ENCODE results near the gene NPAS3.

NPAS3 gene

DNA sequence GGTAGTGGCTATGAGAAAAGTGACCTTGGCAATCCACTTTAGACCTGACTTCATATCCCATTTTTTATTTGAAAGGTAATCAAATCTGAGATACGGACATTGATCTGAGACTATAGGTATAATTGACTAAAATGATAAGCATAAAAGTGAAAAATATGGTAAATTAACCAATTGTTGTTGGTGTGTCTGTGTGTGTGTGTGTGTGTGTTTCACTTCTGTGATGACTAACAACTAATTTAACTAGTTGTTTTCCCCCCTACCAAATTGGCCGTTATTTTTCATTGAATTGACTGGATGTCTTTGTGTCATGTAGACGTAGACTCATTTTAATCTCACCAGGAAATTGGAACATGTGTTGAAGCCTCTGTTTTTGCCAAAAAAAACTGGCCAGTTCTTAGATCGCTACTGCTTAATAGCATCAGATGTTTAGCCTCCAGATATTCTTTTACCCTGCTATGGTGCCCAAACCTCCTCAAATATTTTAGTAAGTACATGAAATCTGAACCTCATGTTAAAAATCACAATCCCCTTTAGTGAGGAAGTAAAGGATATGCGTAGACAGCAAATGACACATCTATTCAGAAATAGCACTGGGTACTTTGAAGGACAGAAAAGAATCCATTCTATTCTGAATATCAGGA lies 617.2 kb downstream of the NPAS3 start:
- no peak for DNase-seq (ENCODE audit: low read depth in 2 of 2)

GRCh38 chr14:33556382-33557121 lies 617.9 kb downstream of the NPAS3 start:
- DNase-seq (ENCODE audit: low read depth in 2 of 2) = no peak

- DNase-seq (ENCODE audit: low read depth in 2 of 2) = no peak
These were observed 622.2 kb downstream of the NPAS3 start for GRCh38 chr14:33560718-33561431.

- no peak for DNase-seq (ENCODE audit: low read depth in 2 of 2)
These were observed 623.0 kb downstream of the NPAS3 start for GRCh38 chr14:33561488-33562175.

- no peak for DNase-seq (ENCODE audit: low read depth in 2 of 2)
These were observed 624.7 kb downstream of the NPAS3 start for GRCh38 chr14:33563191-33563900.

DNA sequence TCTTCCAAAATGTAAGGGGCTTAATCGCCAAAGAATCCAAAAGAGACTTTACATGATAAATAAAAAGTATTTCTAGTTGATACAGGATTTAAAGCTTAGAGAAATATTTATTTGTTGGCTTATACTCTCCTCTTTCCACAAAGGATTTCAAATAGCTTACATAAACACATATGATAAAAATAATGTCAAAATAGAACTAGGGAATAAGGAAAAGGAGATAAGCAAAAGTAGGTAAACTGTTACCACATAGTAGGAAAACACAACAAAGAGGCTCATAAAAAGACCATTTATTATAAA lies 625.2 kb downstream of the NPAS3 start:
- no peak for DNase-seq (ENCODE audit: low read depth in 2 of 2)

DNA sequence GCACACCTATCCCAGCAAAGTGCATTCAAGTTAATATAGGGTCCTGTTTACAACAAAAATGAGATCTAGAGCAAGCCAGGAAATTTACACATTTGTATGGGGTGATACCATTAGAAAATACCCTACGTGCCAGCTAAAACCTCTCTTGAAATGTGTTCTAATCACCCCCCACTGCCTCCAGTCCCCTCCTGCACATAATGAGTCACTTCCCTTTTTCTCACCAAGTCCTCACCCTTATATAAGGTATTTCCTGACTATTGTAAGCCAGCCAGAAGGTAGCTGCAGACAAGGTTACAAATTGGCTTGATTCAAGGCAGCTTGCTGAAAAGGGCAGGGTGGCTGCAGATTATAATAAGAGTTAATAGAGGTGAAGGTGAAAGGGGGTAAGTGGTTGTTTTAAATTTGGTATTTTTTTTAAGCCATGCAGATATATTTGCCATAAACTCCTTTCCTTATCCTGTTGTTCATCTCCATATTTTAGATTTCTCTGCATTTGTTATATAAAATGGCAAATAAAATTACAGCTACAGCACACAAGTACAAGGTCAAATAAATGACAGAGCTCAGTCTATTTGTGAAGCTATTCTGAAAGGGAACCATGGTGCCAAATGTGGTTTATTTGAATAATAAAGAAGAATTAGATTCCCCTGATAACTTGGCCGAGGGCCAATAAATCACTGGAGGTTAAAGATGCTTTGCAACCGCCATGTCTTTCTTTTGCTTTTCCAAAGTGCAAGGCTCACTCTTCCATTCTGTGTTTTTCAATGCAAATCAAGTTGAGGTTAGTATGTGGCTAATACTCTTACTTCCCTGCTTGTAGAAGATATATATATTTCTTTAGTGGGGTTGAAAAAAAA lies 626.3 kb downstream of the NPAS3 start:
- no peak for DNase-seq (ENCODE audit: low read depth in 2 of 2)

- no peak for DNase-seq (ENCODE audit: low read depth in 2 of 2)
These were observed 627.4 kb downstream of the NPAS3 start for GRCh38 chr14:33566082-33566481.

DNA sequence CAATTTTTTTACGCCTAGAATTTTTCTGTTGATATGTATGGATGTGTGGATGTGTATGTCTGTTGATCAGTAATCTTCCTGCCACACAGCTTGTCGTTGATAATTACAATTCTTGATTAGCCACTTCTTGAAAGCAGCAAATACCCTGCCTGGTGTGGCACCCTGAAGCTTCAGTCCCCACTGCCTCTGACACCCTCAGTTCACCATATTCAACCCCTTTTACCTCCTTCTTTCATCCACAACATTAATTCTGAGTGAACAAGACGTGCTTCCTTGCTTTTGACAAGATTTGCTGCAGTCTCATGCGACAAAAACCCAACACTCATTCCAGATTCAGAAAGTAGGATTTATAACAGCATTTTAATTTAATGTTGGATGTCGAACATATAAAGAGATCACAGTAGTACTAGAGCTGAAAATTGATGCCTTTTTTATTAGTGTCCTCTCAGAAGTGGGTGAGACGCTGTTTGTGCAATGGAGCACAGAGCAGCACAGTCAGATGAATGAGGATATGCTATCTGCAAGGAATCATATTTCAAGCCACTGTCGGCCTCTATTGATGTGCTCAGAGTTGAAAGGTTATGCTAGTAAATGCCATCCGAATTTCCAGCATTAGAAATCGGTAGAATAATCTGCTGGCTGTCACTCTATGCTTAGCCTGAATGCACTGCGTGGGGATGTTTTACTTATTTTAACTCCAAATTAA lies 628.5 kb downstream of the NPAS3 start:
- DNase-seq (ENCODE audit: low read depth in 2 of 2) = no peak

DNA sequence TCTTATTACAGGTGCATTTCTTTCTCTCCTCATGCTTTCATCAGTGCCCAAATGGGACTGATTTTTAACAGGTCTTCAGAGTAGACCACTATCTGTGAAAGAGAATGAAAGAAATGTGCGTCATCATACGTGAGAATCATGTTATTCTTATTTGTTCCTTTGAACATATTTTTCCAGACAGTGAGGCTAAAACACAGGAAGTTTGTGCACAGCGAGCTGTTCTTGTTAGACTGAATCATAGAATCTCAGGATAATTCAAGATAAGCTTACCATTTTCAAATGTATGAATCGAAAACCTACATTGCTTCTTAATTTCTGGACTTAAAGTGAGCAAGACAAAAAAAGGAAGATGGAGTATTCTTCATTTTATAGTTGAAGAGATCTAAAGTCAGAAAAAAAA lies 629.1 kb downstream of the NPAS3 start:
- DNase-seq (ENCODE audit: low read depth in 2 of 2) = no peak

DNA sequence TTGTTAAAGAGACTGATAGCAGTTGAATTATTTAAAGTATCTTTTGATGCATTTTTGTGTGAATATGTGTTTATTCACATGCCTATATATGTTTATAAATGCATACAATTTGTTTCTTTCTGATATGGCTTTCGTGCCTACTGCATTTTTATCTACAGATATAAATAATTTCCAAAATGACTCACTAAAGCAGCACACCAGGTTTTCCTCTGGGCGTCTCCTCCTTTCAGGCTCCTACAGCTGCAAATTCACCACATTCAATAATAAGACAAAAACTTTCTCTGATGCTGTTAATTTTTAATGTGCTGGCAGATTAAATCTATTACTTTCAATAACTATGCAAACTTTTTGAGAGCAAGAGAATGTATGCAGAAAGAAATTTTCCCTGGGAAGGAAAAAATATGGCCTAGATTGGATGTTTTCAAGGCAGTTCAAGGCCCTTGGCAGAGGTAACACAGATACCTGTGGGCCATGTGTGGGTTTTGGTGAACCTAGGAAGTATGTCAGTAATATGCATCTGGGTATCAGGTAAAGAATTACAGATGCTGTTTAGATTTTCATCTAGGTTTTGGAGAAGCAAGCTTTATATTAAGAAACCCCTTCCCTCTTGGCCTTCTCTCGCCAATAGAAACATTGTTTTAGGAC lies 630.4 kb downstream of the NPAS3 start:
- DNase-seq (ENCODE audit: low read depth in 2 of 2) = no peak

- no peak for DNase-seq (ENCODE audit: low read depth in 2 of 2)
These were observed 631.4 kb downstream of the NPAS3 start for GRCh38 chr14:33569821-33570687.

DNA sequence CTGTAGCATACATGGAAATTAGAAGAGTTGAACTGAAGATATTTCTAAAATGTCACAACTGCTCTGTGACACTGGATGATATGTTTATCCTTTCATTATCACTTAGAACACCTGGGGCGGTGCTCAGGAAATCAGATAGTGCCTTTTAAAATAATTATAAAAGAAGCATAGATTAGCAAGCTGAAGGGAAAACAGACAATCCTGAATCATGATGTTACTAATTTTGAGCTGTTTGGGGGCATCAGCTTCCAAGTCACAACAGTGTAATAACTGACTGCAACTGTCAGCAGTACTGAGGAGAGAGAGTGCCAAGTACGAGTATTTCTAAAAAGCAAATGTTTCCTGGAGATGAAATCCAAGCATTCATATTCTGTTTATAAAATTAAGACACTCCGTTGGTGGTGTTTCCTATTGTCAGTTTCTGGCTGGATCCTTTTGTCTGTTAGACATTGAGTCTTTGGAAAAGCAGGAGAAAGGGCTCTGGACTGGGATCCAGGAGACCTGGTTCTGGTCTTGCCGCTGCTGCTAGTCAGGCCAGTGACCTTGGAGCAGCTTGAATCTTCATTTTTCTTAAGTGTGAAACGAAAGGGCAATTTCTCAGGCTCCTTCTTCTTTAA lies 632.1 kb downstream of the NPAS3 start:
- DNase-seq (ENCODE audit: low read depth in 2 of 2) = no peak

GRCh38 chr14:33573301-33573880 lies 634.7 kb downstream of the NPAS3 start:
- no peak for DNase-seq (ENCODE audit: low read depth in 2 of 2)

- DNase-seq (ENCODE audit: low read depth in 2 of 2) = no peak
These were observed 637.3 kb downstream of the NPAS3 start for GRCh38 chr14:33576014-33576413.

DNA sequence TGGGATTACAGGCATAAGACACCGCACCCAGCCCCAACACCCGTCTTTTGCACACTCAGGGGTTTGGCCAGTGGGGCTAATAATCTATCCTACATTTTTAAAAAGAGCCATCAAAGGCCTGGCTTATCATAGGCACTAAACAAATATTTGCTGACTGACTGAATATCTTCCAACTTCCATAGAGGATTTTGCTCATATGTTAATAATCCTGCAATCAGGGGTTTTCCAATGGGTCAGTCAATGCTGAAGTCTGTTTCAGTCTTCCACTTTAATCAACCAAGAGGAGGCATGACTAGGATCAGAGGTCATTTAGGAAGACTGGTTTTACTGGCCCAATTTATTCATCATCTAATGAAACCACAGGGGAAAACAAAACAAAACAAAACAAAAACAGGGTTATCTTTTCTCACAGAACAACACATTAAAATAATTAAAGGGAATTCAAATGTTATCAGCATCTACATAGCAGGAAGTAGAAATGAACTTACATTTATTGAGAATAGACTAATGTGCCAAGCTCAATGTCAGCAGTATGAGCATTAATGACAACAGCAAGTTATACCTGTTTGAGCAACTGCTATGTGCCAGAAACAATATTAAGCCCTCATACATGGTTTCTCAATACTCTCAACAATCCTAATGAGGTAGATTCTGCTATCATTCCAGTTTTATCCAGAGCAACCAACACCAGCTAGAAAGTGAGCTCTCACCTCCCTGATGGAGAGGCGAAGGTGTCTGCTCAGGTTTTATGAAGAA lies 640.0 kb downstream of the NPAS3 start:
- no peak for DNase-seq (ENCODE audit: low read depth in 2 of 2)

- DNase-seq (ENCODE audit: low read depth in 2 of 2) = no peak
These were observed 641.6 kb downstream of the NPAS3 start for GRCh38 chr14:33580231-33580749.
